HG03521 (cell line): ENCODE data around the gene PATE3.

Experiments
- ATAC-seq: cut with Tn5 transposase; IDR thresholded peaks from one replicate; pipeline ENCODE4 v1.9.1; 2021; ENCODE audit warnings: mild to moderate bottlenecking, moderate library complexity; ENCODE audit not compliant: unreplicated experiment

PATE3 gene, protein sequence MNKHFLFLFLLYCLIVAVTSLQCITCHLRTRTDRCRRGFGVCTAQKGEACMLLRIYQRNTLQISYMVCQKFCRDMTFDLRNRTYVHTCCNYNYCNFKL

DNA sequence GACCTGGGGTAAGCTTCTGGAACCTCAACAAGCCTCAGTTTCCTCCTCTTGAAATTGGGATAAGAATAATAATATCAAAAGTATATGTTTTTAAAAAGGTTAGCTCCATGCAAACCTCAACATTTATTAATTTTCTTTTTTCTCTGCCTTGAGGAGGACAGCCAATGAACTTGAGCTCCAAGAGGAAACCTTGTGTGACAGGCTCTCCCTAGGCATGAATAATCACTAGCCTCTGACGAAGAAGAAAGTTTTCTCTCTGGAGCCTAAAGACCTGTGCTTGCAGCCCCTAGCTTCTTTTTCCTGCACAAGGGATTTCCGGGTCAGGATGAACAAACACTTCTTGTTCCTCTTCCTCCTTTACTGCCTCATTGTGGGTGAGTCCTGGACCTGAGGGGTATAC lies at the start of gene PATE3:
TSS of gene PATE3 (plus strand) at position 301 of the 400 bp plus-strand sequence. CDS start at position 326, 25 bp downstream.
- no peak for ATAC-seq

GRCh38 chr11:125740617-125741016 lies 47.3 kb upstream of the PATE3 start:
- ATAC-seq, result no peak

DNA sequence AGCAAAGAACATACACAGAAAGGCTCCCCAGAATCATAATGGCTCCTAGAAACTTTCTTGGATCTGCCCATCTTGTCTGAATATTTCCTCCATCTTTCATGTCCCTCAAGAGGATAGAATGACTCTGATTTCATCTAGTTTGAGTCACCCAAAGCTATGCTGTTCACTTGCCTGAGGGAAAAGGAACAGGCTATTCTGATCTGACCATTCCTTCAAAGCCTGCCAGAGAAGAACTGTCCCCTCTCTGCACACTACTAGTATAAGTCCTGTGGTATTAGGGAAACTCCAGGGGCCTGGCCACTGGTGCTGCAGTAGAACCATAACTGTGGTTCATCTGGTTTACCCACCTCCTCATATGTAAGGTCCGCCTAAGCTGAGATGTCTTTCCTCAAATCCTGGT lies 44.2 kb upstream of the PATE3 start:
- ATAC-seq, result no peak

- no peak for ATAC-seq
These were observed 41.9 kb upstream of the PATE3 start, which contains the start of gene PATE1 for GRCh38 chr11:125745979-125746378. Gene PATE1 (plus strand): TSS chr11:125746279. CDS start chr11:125746305, 26 bp downstream.

DNA sequence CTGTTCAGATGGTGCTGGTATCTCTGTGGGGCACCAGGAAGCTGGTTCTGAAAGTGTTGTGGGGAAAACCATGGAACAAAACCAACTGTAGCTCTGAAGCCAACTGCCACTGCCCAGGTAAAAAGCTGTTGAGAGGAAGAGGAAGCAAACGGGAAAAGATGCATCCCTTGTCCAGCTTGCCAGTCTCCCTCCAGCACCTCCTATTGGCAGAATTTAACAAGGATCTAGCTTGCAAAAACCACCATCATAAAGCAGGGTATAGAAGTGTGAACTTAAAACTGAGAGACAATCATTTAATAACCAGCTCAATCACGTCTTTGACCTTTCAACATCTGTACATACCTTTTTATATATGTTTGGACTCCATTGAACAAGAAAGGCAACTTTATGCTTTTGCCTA lies 37.3 kb upstream of the PATE3 start:
- no peak for ATAC-seq

DNA sequence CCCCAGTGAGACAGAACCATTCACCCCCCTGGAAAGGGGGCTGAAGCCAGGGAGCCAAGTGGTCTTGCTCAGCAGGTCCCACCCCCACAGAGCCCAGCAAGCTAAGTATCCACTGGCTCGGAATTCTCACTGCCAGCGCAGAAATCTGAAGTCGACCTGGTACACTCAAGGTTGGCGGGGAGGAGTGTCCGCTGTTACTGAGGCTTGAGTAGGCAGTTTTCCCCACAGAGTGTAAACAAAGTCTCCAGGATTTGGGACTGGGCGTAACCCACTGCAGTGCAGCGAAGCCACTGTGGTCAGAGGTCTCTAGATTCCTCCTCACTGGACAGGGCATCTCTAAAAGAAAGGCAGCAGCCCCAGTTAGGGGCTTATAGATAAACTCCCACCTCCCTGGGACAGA lies 31.9 kb upstream of the PATE3 start:
- no peak for ATAC-seq

DNA sequence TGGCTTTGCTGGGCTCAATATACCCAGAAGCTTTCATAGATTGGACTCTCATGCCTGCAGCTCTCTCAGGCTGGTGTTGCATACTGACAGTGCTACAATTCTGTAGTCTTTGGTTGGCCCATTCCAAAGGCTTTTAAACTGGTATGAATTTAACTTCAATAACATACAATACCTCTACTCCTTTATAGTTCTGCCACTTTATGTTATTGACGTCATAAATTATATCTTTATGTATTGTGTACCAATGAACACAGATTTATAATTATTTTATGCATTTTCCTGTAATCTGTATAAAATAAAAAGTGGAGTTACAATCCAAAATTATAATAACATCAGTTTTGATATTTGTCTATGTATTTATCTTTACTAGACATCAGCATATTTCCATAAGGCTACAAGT lies 25.5 kb upstream of the PATE3 start:
- ATAC-seq, result no peak

GRCh38 chr11:125763483-125763882 lies 24.4 kb upstream of the PATE3 start:
- no peak for ATAC-seq

GRCh38 chr11:125766251-125766650 lies 21.7 kb upstream of the PATE3 start:
- no peak for ATAC-seq

DNA sequence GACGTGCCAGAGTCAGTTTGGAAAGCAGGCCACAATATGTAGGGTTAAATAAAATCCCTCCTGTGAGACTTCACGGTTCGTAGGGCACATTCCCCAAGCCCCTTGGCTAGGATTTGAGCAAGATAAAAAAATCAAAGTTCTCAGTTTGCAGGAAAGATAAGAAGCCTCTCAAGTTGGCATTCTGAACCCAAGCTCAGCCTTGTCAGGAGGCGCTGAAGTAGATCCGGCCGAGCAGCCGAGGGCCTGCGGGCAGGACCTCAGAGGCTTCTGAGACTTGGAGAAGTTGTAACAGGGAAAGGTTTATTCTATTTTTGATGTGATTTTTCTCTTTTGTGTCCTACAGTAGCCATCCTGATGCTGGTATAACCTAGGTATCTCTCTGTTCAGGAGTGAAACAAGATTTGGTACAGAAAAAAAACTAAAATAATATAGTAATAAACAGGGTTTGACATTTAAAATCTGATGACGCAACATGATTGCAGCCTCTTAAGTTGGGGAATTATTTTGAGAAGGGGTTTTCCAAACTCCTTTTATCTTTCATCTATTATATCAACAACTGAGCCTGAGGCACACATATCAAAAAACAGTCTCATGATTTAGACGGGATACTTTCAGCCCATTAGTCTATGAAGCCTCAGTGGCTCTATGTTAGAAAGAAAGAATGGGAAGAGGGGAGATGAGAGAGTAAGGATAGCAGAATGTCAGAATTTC lies 19.4 kb upstream of the PATE3 start:
- ATAC-seq, result no peak

- ATAC-seq, result no peak
These were observed 17.3 kb upstream of the PATE3 start for GRCh38 chr11:125770583-125770982.

DNA sequence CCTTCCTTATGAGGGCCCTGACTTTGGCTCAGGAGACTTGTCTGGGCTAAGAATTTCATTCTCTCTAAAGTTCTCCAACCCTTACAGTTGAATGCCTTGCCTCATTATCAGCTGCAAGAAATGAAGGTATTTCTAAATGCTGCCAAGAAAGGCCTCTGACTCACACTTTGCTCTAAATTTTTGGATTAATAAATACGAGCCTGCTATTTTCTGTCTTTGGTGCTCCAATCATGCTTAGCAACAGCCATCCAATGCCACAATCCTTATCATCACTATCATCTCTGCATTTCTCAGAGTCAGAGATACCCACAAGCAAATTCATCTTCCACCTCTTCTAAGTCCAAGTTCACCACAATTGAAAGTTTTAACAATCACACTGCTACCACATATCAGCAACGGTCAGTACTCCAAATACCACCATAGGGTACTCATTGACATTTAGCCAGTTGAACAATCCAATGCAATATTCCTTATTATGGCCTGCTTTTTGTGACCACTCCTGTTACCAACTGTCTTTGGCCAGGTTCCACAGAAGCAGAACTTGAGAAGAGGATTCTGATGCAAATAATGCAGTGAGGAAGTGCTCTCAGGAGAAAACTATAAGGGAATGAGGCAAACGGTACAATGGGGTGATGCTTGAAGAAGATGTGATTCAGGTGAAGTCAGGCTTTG lies 15.0 kb upstream of the PATE3 start:
- no peak for ATAC-seq

- ATAC-seq, result no peak
These were observed 14.4 kb upstream of the PATE3 start for GRCh38 chr11:125773516-125773915.

GRCh38 chr11:125777309-125777708 lies 10.6 kb upstream of the PATE3 start:
- ATAC-seq, result no peak

- no peak for ATAC-seq
These were observed 9.2 kb upstream of the PATE3 start, which contains the start of gene PATE2 for GRCh38 chr11:125778728-125779127. Gene PATE2 (minus strand): TSS chr11:125778828. CDS start chr11:125778773, 55 bp downstream.

- ATAC-seq, result no peak
These were observed 3.2 kb upstream of the PATE3 start for GRCh38 chr11:125784678-125785077.

- ATAC-seq, result no peak
These were observed 2.9 kb downstream of the PATE3 start for GRCh38 chr11:125790825-125791224.

GRCh38 chr11:125797641-125798040 lies 9.7 kb downstream of the PATE3 start:
- ATAC-seq, result no peak

DNA sequence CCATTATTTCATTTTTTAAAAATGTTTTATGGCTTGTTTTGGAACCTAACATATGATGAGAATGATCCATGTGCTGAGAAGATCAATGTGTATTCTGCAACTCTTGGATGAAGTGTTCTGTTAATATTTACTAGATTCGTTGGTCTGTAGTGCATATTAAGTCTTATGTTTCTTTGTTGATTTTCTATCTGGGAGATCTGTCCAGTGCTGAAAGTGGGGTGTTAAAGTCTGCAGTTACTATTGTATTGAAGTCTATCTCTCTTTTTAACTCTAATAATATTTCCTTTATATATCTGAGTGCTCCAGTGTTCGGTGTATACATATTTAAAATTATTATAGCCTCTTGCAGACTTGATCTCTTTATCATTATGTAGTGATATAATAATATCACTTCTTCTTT lies 11.9 kb downstream of the PATE3 start:
- ATAC-seq, result no peak

DNA sequence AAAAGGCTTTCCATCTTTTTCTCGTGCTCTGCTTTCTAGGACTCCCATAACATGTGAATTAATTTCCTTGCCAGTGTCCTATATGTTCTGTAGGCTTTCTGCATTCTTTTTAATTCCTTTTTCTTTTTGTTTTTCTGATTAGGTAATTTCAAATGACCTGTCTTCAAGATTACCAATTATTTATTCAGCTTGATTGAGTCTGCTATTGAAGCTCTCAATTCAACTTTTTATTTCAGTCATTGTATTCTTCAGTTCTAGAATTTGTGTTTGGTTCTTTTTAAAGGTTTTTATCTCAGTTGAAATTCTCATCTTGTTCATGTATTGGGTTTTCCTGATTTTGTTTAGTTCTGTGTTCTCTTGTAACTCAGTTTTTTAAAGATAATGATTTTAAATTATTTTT lies 14.5 kb downstream of the PATE3 start:
- ATAC-seq, result no peak

DNA sequence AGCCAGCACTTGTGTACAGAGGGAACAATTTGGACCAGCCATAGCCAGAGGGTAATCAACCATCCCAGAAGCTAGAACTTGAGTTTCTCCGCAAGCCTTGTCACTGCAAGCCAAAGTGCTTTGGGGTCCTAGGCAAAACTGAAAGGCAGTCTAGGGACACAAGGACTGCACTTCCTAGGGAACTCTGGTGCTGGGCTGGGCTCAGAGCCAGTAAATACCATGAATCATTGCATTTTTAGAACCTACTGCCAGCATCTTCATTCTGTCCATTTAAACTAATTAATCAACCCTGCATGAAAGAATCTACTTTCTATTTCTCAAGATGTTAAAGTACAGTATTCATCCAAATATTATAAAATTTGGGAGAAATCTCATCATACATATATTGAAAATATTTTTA lies 20.0 kb downstream of the PATE3 start:
- no peak for ATAC-seq

DNA sequence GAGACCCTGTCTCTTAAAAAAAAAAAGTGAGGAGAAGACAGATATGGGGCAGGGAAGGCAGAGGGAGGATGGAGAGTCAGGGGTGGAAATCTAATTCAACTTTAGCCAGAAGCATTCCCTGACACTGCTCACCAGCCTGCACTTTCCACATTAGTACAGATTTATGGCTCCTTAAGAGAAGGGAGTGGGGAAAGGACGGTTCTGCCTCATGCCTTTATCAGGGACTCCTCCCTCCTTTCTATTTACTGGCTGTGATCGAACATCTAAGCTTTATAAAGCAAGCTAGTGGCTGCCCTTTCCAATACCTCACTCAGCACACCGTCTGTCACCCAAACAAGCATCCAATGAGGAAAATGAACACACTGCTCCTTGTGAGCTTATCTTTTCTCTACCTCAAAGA lies 45.1 kb downstream of the PATE3 start, which contains the start of gene PATE4:
TSS of gene PATE4 (plus strand) at position 301 of the 400 bp plus-strand sequence. CDS start at position 345, 44 bp downstream.
- ATAC-seq, result no peak
